ENCODE results near the gene ZNF554. TPM values are rescaled to one million over a fixed set of nuclear protein-coding genes. Genes with fewer than 3 reads are reported as not detected.

The ZNF554 gene
- total RNA-seq, 2 experiments from 2014 or later = 3.5 to 3.6 TPM

DNA sequence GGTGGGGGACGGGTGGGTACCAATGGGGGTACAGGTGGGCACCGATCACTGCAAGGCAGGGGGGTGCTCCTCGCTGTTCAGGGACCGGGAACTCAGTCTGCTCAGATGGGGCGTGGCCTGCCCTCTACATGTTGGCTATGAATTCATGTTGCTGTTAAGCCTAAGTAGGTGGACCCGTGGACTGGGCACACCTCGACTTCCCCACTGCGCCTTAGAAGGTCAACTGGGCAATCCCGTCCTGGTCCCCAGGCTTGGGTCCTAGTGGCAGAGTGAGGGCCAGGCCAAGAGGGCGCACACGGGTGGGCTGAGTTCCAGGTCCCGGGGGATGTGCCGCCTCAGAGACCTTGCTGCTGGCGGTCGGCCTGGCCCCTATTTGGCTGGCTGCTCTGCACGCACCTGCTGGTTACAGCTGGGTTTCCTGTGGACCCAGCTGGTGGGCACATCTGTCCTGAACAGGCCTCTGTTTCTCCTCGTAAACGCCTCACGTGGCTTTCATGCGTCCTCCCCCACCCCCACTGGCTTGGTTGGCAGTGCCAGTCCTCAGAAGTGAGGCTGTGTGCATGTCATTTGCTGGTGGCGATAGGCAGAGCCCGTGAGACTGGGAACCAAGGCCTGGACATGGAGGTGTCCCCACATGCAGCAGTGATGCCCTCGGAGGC lies 13.5 kb upstream of the ZNF554 start:
- H3K27me3 Mint-ChIP-seq = no peaks in the 10 kb centered on the region
- no peak overlapping the region for H3K4me3 Mint-ChIP-seq
- TF ChIP-seq, protein P1, sequence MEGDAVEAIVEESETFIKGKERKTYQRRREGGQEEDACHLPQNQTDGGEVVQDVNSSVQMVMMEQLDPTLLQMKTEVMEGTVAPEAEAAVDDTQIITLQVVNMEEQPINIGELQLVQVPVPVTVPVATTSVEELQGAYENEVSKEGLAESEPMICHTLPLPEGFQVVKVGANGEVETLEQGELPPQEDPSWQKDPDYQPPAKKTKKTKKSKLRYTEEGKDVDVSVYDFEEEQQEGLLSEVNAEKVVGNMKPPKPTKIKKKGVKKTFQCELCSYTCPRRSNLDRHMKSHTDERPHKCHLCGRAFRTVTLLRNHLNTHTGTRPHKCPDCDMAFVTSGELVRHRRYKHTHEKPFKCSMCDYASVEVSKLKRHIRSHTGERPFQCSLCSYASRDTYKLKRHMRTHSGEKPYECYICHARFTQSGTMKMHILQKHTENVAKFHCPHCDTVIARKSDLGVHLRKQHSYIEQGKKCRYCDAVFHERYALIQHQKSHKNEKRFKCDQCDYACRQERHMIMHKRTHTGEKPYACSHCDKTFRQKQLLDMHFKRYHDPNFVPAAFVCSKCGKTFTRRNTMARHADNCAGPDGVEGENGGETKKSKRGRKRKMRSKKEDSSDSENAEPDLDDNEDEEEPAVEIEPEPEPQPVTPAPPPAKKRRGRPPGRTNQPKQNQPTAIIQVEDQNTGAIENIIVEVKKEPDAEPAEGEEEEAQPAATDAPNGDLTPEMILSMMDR (IDR thresholded peaks at IDR 0.05) = no peak
- no peak overlapping the region for H3K27ac ChIP-seq (ENCODE audit: low read depth in 1 of 2, low read length in 2 of 2)
- POLR2A ChIA-PET = no interaction called here
- no peak overlapping the region for H3K27ac Mint-ChIP-seq
- no peaks in the 10 kb centered on the region for H3K4me1 Mint-ChIP-seq (ENCODE audit: low read depth)
- no peak for DNase-seq
- CTCF ChIA-PET = no interaction called here
- no peaks in the 10 kb centered on the region for H3K4me1 ChIP-seq (ENCODE audit: insufficient read depth, low read length)
- no peak for ATAC-seq (ENCODE audit: poor library complexity)
- peaks cover 27% of the 10 kb centered on the region for H3K36me3 ChIP-seq (ENCODE audit: insufficient read depth, low read length)
- no peaks in the 10 kb centered on the region for H3K9me3 ChIP-seq (ENCODE audit: control insufficient read depth in 1 of 2, insufficient read depth in 1 of 2, low read length in 2 of 2)
- intact Hi-C loops (cut with DNase I, micrococcal nuclease) = no loop called here
- H3K4me3 ChIP-seq (ENCODE audit: low read length) = no peak overlapping the region
- H3K27me3 ChIP-seq (ENCODE audit: control insufficient read depth in 1 of 2, insufficient read depth in 2 of 2, low read length in 2 of 2) = no peaks in the 10 kb centered on the region
- H3K36me3 Mint-ChIP-seq (ENCODE audit: low read depth) = peaks cover 37% of the 10 kb centered on the region
- no peaks in the 10 kb centered on the region for H3K9me3 Mint-ChIP-seq

- TF ChIP-seq, protein P1 (IDR thresholded peaks at IDR 0.05) = no peak
- Histone ChIP-seq H3K27ac (ENCODE audit: low read depth in 1 of 2, low read length in 2 of 2) (no peak overlapping the region), H3K36me3 (ENCODE audit: insufficient read depth, low read length) (peaks cover 30% of the 10 kb centered on the region), H3K4me3 (ENCODE audit: low read length) (no peak overlapping the region), H3K4me1 (ENCODE audit: insufficient read depth, low read length) (no peaks in the 10 kb centered on the region), H3K27me3 (ENCODE audit: control insufficient read depth in 1 of 2, insufficient read depth in 2 of 2, low read length in 2 of 2) (no peaks in the 10 kb centered on the region), H3K9me3 (ENCODE audit: control insufficient read depth in 1 of 2, insufficient read depth in 1 of 2, low read length in 2 of 2) (no peaks in the 10 kb centered on the region)
- ATAC-seq (ENCODE audit: poor library complexity) = no peak
- DNase-seq = no peak
- intact Hi-C loops (cut with DNase I, micrococcal nuclease) = no loop called here
- POLR2A ChIA-PET = no interaction called here
- H3K9me3 Mint-ChIP-seq = no peaks in the 10 kb centered on the region
- no peaks in the 10 kb centered on the region for H3K27me3 Mint-ChIP-seq
- CTCF ChIA-PET = no interaction called here
- no peaks in the 10 kb centered on the region for H3K4me1 Mint-ChIP-seq (ENCODE audit: low read depth)
- H3K4me3 Mint-ChIP-seq = no peak overlapping the region
- peaks cover 33% of the 10 kb centered on the region for H3K36me3 Mint-ChIP-seq (ENCODE audit: low read depth)
- H3K27ac Mint-ChIP-seq = no peak overlapping the region
Observed at GRCh38 chr19:2806736-2807378, 12.8 kb upstream of the ZNF554 start.

DNA sequence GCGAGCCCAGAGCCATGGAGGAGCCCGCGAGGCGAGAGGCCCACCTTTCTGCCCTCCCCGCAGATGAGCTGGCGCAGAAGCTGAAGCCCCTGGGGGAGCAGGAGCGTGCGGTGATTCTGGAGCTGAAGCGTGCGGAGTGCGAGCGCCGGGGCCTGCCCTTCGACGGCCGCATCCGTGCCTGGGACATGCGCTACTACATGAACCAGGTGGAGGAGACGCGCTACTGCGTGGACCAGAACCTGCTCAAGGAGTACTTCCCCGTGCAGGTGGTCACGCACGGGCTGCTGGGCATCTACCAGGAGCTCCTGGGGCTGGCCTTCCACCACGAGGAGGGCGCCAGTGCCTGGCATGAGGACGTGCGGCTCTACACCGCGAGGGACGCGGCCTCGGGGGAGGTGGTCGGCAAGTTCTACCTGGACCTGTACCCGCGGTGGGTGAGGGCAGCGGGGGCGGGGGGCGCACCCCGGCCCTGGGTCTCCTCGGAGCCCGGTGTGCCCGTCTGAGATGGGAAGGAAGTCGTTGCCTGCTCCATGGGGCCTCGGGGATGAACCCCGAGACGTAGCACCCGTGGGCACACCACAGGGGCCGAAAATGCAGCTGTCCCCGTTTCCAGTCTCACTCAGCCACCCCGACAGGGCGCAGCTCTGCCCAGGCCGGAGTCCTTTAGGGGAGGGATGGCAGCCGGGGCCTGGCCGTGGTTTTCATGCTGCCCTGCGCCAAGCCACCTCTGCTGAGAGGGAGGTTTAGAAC lies 12.1 kb upstream of the ZNF554 start:
- TF ChIP-seq, protein P1 (IDR thresholded peaks at IDR 0.05) = no peak
- ATAC-seq (ENCODE audit: poor library complexity) (no peak), DNase-seq (no peak)
- no peak overlapping the region for H3K27ac ChIP-seq (ENCODE audit: low read depth in 1 of 2, low read length in 2 of 2)
- no peaks in the 10 kb centered on the region for H3K4me1 Mint-ChIP-seq (ENCODE audit: low read depth)
- no peaks in the 10 kb centered on the region for H3K9me3 ChIP-seq (ENCODE audit: control insufficient read depth in 1 of 2, insufficient read depth in 1 of 2, low read length in 2 of 2)
- no peak overlapping the region for H3K4me3 ChIP-seq (ENCODE audit: low read length)
- CTCF ChIA-PET = no interaction called here
- H3K27me3 ChIP-seq (ENCODE audit: control insufficient read depth in 1 of 2, insufficient read depth in 2 of 2, low read length in 2 of 2) = no peaks in the 10 kb centered on the region
- no peaks in the 10 kb centered on the region for H3K9me3 Mint-ChIP-seq
- no peaks in the 10 kb centered on the region for H3K4me1 ChIP-seq (ENCODE audit: insufficient read depth, low read length)
- H3K36me3 ChIP-seq (ENCODE audit: insufficient read depth, low read length) = peaks cover 33% of the 10 kb centered on the region
- no peak overlapping the region for H3K4me3 Mint-ChIP-seq
- intact Hi-C loops (cut with DNase I, micrococcal nuclease) = no loop called here
- H3K36me3 Mint-ChIP-seq (ENCODE audit: low read depth) = peaks cover 33% of the 10 kb centered on the region
- POLR2A ChIA-PET = no interaction called here
- H3K27me3 Mint-ChIP-seq = no peaks in the 10 kb centered on the region
- H3K27ac Mint-ChIP-seq = no peak overlapping the region
